AG08396 (cell line): ENCODE results near the gene ALDH5A1.
A peak's percentile ranks its signal among the peaks of the same experiment; 100 is the strongest.

ENCODE experiments used
- DNase-seq: peaks from one replicate; pipeline ENCODE4 v3.0.0; 2012; ENCODE audit warnings: low spot score, mixed read lengths

Gene ALDH5A1

DNA sequence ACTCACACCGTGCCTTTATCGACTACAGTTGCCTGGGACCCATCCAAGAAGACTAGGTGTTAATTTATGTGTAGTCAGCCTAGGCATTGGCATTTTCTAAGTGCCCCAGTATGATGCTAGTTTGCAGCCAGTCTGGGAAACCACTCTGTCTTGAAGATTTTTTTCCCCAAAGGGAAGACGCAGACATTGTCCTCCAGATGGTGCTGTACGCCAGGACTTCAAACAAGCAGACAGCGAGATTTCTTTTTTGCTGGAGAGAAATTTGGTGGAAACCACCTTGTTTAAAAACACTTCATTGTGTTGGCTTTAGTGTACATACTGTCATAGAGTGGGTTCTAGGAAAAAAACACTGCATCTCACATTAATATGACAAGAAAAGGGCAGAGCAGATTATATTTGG, 30.0 kb downstream of the ALDH5A1 start:
- DNase-seq = peak; percentile 22

DNA sequence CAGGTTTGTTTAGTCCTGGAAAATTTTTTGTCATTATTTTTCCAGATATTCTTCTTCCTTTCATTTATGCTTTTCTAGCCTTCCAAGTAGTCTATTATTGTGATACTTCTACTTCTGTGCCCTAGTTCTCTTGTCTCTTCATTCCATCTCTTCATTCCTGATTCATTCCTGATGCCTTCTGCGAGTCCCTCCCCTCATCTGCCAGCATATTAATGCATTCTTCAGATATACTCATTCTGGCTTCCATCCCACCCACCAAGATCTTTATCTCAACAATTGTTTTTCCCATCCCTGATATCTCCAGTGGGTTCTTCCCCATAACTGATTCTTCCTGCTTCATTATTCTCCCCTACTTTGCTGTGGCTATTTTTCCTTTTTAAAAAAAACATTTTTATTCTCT, 35.2 kb downstream of the ALDH5A1 start:
- DNase-seq = no peak

DNA sequence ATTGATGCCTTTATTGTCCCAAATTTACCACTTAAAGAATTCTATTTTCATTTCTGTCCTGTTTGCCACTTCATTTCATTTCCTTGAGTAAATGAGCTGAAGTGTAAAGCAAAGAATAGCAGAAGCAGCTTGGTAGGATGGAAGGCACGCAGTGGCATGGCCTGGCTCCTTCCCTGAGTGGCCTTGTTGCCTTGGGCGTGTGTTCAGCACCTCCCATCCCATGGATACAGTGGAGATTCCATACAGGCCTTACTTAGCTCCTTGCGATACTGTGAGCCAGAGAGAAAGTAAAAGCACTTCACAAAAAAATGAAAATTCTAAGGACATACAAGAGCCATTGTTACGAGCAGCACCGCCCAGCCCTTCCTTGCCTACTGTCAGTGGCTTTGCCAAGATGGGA, 39.6 kb downstream of the ALDH5A1 start:
- no peak for DNase-seq

DNA sequence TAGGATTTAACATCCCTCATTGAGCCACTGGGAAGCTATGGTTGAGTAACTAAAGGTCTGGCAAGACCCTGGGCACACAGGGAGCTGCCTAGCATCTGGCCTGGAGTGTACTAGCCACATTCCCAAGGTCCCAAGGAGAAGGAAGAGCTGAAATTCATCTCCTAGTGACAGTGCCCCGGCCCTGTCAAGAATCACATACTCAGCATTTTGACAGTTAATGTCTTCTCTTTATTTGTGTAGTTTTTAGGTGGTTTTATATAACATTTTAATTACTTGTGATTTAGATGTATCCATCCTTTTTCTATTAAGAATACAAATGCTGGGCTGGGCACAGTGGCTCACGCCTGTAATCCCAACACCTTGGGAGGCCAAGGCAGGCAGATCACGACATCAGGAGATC, 40.4 kb downstream of the ALDH5A1 start:
- DNase-seq = no peak

DNA sequence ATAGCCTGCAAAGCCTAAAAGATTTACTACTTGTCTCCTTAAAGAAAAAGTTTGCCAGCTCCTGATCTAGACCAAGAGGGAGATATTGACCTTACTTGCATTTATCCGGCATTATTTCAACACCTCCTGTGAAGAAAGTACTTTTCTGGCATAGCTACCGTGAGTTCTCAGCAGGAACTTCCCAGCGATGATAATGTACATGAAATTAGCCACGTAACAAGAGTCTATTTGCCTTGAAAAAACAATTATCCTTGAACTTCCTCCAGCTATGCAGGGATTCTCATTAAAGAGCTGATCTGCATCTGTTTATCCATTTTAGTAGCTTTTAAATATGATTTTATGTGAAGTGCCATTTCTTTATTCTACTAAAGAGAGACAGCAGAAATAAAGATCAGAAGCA, 41.7 kb downstream of the ALDH5A1 start:
- DNase-seq = no peak

DNA sequence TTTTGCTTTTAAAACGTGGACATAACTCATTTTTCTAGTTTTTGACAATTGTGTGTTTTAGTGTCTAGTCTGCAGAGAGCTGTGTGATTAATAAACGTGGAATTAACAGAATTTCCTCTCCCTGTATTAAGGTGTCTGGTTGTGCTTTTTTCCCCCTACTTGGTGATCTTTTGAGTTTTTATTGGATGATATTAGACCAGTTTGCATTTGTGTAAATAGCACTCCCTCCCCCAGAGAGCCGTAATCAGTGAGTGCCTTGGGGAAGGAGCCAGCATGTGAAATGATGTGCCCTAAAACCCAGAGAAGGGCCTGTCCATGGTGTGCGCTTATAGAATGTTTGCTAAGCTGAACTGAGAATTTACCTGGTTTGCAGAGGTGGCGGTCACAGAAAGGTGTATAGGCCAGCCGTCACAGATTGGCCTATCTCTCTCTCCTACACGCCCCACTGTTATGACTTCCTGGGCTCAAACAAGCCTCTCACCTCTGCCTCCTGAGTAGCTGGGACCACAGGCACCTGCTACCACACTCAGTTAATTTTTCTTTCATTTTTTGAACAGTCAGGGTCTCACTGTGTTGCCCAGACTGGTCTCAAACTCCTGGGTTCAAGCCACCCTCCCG, 42.4 kb downstream of the ALDH5A1 start:
- no peak for DNase-seq

DNA sequence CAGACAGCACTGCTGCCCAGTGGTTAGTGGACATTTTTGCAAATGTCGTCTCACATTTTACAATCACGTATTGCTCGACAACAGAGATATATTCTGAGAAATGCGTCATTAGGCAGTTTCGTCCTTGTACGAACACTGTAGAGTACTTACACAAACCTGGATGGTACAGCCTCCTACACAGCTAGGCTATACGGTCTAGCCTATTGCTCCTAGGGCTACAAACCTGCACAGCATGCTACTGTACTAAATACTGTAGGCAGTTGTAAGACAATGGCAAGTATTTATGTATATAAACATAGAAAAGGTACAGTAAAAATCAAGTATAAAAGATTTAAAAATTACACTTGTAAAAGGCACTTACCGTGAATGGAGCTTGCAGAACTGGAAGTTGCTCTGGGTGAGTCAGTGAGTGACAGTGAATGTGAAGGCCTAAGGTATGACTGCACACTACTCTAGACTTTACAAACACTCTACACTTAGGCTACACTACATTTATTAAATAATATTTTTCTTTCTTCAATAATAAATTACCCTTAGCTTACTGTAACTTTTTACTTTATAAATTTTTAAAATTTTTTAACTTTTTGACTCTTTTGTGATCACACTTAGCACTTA, 43.1 kb downstream of the ALDH5A1 start:
- no peak for DNase-seq

DNA sequence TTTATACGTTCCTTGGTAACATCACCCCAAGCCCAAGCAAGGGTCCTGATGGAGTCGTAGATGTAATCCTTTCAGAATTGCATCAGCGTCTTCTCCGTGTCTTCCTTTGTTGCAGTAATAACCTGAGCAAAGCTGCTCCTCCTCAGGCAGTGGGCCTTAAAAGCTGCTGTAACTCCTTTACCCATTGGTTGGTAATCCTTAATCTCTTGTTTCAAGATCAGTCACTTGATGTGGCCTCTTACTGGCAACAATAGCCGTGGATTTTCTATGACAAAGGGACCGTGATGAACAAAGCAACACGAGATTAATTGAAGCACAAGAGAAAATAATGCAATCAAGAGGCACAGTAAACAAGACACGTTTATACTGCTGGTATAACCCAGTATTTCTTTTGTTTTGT, 44.6 kb downstream of the ALDH5A1 start:
- no peak for DNase-seq

DNA sequence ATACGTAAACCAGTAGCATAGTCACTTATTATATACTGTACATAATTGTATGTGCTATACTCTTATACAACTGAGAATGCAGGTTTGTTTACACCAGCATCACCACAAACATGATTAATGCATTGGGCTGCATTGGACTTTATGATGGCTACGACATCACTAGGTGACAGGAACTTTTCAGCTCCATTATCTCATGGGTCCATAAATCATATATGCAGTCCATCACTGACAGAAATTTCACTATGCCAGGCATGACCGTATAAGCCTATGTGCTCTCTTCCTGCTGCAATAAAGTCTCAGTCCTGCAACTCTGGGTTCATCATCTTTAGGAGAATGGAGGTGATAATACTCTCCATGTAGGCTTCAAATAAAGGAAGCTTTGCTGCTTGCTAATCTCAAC, 45.4 kb downstream of the ALDH5A1 start:
- DNase-seq = no peak

DNA sequence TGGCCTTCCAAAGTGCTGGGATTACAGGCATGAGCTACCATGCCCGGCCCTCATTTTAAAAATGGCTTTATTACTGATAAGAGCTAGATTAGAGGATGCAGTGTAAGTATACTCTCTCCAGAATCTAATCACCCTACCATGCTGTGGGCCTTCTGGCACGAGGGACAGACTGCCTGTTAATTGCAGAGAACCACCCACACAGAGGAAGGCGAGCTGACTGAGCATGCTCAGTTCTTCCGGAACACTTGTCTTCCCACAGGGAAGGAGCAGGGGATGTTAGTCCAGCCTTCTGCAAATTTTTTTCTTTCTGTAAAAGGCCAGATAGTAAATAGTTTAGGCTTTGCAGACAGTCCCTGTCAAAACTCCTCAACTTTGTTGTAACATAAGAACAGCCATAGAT, 48.9 kb downstream of the ALDH5A1 start:
- DNase-seq = no peak

DNA sequence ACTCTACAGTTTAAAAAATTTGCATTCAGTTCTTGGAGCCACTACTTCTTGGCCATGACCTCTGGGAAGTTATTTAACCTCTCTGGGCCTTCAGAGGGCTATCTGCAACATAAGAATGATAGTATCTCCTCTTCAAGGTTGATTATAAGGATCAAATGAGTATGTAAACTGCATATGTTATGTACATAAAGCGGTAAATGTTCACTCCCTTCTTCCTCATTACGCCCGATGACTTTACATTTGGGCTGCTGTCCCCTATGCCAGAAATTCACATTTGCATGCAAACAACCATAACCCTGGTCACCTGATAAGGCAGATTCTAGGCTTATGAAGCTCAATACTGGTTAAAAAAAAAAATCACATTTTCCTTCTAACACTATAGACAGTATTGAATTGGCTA, 50.4 kb downstream of the ALDH5A1 start:
- DNase-seq = no peak

DNA sequence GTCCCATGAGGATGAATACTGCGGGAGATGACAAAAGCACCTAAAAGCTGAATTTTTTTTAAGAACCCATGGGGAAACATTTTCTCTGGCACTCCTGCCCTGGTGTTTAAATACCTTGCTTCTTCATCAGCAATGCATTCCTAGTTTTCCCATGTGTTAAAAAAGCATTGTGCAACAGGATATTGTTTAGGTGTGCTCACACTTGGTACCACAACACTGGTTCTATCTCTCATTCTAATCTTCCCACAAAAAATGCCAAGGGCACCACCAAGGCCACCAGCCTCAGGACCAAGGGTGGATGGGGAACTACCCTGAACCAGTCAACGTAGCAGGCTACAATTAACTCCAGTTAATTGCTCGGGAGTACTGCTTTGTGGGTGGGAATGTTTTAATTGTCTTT, 50.9 kb downstream of the ALDH5A1 start:
- DNase-seq = no peak

DNA sequence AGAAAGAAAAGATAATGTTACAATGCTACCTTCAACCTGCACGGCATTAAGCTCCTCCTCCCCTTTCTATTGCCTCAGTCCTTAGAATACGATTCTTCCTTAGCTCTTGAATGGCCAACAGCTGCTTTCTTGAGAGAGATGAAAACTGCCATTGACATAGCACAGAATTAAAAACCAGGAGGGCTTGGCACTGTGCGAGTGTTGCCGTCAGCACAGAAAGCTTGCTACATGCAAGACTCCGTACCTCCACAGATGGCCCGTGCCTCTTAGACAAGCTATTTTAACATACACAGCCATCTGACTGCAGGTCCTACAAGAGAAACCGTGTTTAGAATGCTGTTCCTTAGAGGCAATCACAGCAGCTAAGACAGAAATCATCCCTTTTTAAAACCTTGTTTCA, 51.7 kb downstream of the ALDH5A1 start:
- DNase-seq = no peak

DNA sequence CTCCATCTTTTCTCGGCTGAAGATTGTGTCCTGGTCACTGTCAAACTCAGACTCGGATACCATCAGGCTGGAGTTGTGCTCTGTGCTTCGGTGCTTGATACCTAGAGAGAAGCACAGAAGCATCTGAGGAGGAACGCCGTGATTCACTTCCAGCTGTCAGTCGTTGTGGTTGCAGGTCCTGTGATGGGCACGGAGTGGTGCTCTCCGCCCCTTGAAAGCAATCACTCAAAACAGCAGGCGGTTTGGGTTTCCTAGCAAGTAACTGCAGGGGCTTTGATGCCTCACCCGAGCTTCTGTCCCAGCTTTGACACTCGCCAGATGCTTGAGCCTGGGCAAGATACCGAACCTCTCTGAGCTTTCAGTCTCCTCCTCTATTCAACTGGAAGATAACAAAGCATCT, 52.5 kb downstream of the ALDH5A1 start:
- no peak for DNase-seq

DNA sequence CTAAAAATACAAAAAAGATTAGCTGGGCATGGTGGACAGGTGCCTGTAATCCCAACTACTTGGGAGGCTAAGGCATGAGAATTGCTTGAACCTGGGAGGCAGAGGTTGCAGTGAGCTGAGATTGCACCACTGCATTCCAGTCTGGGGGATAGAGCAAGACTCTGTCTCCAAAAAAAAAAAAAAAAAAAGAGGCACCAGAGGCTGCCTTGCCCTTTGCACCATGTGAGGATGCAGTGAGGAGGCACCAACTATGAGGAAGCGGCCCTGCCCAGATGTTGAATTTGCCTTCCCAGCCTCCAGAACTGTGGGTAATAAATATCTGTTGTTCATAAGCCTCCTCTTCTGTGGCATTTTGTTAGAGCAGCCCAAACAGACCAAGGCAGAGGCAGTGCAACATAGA, 54.4 kb downstream of the ALDH5A1 start:
- no peak for DNase-seq

DNA sequence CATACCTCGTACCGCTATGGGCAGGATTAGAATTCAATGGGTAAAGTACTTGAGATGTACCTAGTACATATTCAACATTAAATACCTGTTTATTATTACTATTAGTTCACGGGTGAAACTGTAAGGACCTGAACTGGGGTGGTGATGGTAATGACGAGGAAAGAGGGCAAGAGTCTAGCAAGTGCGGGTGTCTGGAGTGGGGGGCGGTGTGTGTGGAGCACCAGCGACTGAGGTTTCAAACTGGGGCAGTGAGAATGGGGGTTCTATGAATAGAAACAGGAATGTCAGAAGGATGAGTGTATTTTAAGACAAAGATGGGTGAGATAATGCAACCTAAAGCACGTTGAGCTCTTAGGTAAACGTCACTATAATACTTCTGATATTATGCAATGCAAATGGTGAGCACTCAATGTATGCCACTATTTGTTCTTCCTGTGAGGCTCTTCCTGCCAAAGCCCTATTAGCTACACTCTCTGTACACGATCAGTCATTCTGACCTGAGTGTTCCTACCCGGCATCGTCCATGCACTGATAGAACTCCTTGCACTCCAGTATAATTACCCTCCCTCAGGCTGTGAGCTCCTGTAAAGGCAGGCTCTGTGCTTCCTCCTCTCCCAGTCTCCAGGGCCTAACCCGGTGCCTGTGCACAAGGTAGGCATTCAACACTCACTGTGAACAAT, 55.0 kb downstream of the ALDH5A1 start:
- no peak for DNase-seq

DNA sequence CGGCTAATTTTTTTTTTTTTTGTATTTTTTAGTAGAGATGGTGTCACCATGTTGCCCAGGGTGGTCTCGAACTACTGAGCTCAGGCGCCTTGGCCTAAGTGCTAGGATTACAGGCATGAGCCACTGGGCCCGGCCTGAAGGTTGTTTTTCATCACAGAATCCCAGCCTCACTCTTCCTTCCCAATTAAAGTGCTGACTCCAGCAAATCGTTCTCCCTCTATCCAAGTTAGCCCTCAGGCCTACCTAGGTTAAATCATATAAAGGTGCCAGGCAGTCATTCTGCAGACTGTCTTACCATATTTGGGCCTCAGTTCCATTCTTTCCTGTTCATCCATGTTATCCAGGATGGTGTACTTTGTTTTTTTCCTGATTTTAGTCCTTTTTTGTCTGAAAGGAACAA, 56.4 kb downstream of the ALDH5A1 start:
- no peak for DNase-seq

DNA sequence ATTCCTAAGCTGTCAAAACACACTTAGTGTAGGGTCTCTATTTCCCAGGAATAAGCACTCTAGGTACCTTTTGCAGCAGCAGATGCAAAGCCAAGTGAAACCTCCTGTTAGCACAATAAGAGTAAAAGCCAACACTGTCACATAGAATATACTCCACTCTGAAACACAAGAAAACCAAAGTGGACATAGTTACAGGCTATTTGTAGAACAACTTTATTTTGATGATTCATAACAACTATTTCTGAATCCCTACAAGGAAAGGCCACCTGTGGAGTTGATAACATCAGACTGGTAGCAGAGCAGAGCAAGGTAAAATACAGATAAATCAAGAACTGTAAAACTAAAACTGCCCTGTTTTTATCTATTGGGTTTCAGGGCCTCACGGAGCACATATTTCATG, 59.7 kb downstream of the ALDH5A1 start:
- DNase-seq = no peak

DNA sequence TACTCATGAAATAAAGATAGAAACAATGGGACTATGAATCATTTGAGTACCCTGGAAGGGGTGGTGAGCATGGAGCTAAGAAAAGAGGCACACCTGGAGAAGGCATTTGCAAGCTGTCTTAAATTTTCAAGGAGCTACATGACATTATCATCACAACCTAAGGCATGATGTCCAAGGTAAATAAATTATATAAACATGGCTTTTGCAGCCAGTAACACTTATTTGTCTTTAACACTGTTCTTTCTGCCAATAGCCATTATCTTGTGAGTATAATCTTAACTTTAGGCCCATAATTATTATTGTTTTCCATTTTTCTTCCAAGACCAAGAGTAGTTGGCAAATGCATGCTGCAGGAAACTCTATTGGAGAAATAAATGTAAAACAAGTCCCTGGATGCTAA, 63.7 kb downstream of the ALDH5A1 start:
- no peak for DNase-seq

DNA sequence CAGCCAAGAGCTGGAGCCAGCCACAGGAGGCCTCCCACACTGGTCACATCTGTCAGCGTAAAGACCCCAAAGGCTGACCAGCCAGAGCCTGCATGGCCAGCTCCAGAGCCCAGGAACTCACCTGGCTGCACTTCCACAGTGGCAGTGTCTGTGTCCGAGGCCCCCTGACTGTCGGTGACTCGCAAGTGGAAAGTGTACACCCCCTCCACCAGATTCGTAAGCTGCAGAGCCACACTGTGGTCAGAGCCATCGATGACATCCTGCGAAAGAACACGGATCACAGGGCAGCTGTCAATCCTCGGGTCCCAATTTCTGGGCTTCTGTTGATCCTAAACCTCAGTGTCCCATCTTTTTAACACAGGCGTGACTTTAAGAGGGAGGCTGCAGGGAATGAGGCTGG, 69.3 kb downstream of the ALDH5A1 start:
- DNase-seq = no peak

DNA sequence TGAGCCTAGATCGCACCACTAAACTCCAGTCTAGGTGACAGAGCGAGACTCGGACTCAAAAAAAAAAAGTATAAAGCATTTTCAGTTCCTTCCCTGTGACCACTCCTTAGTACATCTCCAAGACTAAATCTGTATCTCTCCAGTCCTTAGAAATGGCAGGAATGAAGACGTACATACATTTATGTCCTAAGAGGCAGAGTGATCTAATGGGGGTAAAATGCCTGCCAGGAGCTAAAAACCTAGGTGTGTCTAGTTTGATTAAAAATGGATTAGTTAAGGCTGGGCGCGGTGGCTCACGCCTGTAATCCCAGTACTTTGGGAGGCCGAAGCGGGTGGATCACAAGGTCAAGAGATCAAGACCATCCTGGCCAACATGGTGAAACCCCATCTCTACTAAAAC, 70.4 kb downstream of the ALDH5A1 start:
- DNase-seq = no peak

DNA sequence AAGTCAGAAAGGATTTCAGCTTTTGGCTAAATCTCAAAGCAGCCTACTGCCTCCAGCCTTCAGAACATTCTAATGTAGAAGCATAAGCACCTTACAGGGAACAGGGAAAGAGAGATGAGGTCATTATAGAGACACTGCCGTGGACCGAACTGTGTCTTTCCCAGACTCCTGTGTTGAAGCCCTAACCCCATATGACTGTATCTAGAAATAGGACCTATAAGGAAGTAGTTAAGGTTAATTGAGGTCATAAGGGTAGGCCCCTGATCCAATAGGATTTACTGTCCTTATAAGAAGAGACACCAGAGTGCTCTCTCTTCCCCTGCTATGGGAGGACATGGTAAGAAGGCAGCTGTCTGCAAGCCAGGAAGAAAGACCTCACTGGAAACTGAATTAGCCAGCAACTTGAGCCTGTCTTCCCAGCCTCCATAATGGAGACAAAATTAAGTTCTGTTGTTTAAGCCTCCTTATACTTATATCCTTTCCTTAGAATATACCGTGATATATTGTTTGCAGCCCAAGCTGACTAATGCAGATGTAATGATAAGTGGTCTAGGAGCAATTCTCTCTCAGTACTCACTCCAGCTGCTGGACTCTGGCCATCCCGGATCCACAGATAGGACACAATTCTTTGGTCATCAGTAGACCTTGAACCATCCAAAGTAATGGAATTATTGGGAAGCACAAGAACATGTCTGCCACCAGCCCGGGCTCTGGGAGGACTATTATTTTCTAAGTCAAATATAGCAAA, 71.4 kb downstream of the ALDH5A1 start:
- DNase-seq = no peak

DNA sequence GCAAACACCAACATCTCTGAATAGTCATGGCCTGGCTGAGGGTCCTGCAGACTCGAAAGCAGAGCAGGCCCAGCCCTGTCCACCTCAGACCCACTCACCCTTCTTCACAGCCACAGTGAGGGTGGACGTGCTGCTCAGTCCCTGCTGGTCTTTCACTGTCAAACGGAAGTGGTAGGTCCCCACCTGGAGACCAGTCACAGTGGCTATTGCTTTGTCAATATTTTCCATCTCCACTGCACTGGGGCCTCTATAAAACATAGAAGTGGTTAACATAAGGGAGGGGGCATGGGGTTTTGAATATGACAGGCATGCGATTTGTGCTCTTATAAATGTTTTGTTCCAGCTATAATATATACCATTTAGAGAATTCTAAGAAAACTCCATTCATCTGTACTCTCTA, 73.9 kb downstream of the ALDH5A1 start:
- no peak for DNase-seq
